NCI-H748 (cell line): ENCODE results near the gene EFHC2.
"Not testable (repeated sequence)": the region's sequence is repeated elsewhere in the genome, so short reads cannot be mapped to it uniquely, and the experiment has no call there.

Experiments used
- DNase-seq: peaks from one replicate; lab custom pipeline; 2025; ENCODE audit not compliant: unreplicated experiment; lab: John Stamatoyannopoulos, UW

Gene EFHC2

DNA sequence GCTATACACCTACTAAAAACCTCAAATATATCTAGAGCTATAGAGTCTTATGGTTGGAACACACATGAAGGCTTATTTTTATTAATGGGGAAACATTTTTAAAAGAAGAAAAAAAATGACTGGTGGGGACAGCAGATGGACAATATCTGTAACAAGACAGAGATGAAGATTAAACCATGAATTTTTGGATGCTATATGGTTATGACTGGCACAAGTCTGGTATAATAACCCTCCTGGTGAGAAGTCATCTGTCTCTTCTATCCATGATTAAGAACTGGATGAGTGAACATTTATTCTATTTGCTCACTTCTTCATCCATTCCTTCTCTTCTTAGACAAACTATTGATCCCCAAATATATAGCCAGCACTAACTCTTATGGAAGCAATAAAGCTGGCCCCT is 104.4 kb downstream of the EFHC2 start:
- DNase-seq = no peak

DNA sequence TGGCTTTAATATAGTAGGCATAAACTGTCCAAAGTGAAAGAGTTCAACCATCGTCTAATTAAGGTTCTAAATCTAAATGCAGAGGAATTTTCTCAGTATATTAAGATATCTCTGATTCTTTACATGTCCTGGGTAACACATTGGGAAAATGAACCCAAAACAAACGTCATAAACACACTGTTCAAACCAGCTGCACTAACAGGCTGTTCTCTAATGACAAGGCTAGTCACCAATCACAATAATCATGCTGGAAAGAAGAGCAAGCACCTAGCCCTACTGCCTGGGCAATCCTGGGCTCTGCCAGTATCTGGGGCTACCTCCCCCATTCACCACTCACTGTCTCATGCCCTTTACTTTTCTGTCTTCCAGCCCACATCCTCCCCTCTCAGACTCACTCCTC is 107.9 kb downstream of the EFHC2 start:
- no peak for DNase-seq

DNA sequence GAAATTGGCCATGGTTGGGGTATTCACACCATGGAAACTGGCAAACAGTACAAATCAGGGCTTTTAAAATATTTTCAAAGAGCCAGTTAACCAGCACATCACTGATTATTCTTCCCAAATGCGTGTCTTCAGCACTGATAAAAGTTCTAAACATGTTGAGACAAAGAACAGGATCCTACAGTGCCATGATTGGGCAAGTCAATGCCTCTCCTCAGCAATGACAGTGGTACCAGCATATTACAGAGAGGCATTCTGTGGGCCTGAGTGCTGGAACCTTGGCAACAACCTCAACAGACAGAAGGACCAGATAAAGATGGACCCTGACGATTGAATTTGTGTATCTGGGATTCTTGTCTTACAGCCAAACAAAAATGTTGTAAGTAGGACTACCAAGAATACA is 108.9 kb downstream of the EFHC2 start:
- DNase-seq = no peak

DNA sequence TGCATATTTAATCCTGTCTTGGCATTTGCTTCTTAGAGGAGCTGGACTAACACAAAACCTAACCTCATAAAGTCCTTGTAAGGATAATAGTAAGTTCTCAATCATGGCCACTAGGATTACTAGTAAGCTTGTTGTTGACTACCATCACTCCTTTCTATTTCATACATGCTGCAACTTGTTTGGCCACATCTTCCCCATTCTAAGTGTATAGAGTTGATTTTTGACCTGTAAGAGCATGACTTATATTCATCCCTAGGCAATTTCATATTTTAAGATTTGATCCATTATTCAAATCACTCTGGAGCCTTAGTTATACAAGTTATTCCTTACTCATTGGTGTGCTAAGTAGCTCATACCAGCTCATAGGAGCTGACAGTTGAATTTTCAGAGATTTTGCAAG is 109.4 kb downstream of the EFHC2 start:
- DNase-seq = no peak

DNA sequence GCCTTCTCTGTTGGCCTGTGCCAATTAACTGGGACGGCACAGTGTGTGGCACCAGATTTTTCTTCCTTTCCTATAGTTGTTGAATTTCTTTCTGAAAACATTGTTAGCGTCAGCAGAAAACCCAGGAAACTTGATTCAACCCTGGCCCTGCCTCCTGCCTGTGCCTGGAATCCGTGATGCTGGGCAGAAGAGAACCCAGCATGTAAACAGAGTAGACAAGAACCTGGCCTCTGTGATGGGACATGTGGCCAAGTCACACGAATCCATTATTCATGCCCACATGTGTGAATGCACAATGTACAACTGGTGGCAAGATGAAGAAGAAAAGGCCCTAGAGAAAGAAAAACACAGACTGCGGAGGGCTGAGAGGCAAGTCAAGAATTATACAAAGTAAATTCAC is 111.4 kb downstream of the EFHC2 start:
- no peak for DNase-seq

DNA sequence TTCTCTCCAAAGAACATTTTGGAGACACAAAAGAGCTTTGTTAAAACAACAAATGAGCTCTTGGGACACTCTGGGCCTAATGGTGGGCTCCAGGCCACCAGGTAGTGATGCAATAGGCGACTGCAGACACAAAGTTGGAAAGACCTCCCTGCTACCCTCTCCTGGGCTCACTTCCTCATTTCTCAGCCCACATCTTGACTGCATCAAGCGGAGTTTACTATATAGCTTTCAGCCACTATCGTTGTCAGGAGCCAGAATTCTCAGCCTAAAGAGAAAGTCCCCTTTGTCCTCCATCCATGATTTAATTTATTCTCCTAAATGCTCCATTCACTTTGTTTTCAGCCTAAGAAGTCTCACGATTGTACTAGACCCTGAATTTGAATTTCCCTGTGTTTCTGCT is 114.9 kb downstream of the EFHC2 start:
- no peak for DNase-seq

DNA sequence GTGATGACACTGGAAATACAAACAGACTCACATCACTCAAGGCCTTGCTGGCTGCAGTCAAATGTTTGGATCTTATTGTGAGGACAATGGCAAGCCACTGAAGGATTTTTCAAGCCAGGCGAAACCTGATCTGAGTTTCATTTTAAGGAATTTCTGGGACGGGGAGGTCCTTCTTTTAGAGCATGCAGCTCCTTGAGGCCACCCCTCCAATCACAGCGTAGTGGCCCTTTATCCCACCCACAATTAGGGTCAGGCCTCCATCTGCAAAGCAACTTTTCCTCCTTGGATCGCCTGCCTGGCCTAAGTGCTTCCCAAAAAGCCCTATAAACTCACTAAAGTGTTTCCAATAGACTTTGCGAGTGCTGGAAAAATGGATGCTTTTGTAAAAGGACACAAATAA is 115.5 kb downstream of the EFHC2 start:
- DNase-seq = no peak

DNA sequence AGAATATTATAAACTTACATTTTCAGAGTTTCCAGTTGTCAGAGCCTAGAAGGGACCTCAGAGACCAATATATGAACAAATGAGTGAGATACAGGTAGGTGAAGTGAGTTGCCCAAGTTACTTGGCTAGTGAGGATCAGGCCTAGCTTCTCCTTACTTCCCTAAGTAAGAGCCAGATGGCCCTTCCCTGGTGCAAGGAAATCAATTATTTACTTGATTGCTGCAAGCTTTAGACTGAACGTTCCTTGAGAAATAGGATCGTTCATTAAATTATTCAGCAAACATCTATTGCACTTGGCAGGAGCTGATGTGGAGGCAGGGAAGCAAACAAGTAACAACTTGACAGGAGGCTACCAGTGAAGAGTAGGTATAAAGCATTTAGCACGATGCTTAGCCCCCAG is 117.8 kb downstream of the EFHC2 start:
- DNase-seq = no peak

DNA sequence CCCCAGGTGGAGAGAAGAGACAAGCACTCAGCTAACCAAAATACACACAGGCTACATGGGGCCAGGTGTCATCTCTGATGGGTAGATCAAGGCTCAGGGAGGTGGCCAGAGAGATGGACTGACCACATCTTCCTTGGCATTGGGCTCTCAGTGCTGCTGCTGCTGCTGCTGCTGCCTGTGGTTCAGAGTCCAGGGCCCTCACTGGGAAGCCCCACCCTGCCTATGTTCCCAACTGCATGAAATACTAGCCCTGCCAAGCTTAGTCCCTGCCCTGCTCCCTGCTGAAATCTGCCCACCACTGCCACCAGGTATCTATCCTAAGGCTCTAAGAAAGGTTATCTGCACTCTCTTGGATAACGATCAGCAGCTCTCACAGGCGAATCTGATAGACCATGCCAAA is 118.7 kb downstream of the EFHC2 start:
- no peak for DNase-seq

DNA sequence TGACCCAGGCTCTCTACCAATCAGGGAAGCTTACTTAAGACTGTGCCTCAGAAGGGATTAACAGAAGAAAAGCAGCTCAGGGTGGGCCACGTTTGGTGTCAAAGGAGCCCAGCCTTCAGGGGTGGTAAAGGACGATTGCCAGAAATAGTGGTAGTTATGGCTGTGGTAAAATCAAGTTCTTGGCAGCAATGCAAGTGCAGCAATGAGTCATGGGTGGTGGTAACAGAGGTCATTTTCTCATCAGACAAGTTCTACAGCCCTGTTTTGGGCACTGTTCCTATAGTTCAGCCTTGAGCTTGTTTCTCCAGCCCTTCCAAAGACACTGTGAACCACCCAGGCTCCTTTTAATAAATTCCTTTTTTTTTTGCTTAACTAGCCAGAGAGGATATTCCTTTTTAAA is 120.3 kb downstream of the EFHC2 start:
- DNase-seq = no peak

DNA sequence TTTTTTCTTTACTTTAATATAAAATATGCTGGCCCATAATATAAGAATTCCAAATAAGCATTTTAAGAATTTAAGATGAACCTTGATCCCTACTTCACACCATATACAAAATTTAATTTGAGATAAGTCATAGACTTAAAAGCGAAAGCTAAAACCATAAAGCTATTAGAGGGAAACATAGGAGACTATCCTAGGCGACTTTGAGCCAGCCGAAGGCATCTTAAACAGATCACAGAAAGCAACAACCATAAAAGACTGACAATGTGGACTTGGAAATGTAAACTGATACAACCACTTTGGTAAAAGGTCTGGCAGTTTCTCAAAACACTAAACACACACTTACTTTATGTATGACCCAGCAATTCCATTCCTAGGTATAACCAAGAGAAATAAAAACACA is 125.0 kb downstream of the EFHC2 start:
- no peak for DNase-seq

DNA sequence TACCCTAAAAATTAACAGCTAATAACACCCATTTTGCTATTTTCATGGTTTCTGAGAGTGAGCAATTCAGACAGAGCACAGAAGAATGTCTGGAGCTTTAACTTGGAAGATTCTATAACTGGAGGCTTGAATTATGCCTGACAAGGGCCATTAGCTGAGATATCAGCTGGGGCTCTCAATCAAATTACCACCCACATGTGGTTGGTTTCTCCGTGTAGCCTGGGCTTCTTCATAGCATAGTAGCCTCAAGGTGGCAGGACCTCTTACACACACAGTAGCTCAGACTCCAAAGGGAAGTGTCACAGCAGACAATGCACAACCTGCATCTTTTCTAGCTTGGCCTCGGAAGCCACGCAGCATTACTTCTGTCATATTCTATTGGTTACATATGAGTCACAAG is 127.3 kb downstream of the EFHC2 start:
- no peak for DNase-seq

DNA sequence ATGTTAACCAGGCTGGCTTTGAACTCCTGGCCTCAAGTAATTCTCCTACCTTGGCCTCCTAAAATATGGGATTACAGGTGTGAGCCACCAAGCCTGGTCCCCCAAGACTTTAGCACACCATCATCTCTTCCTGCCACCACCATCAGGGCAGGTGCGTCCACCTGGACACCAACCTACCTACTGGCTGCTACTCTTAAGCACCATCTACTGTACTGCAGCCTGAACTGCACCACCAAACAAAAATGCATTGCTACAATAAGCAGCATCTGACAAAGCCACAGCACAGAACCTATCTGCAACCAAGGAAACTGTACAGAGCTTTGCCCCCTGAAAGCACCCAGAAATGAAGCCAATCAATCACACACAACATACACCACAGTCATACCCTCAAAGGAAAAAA is 139.7 kb downstream of the EFHC2 start:
- DNase-seq = peak; percentile 6

DNA sequence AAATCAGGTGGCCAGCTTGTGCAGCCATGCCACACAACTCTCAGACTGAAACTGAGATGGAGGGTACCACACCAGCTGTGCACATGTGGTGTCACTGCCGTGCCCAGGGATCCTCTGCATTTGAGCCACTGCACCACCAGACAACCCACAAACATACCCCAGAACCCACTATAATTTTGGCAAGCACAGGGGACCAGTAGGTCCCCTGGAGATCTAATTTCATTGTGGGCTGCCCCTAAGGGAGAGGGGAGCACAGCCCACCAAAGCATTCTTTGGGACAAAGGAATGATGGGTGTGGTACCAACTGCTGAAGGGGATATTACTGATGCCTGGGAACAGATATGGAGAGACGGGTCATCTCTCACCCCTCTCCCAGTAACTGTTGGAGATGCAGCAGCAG is 140.9 kb downstream of the EFHC2 start:
- no peak for DNase-seq

DNA sequence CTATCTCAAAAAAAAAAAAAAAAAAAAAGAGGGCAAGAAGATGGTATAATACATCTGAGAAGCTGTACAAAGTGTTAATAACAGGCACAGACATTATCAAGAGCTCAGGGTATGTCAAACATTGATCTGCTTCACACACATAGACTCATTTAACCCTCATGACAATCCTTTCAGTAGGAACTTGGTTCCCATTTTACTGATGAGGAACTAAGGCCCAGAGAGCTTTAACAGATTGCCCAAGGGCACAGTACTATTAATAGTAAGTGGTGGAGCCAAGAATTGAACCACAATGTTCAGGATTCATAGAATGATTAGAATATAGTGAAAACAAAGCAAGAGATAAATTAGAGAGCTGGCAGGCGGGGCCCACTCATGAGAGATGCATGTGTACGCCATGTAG is 154.4 kb downstream of the EFHC2 start:
- no peak for DNase-seq

DNA sequence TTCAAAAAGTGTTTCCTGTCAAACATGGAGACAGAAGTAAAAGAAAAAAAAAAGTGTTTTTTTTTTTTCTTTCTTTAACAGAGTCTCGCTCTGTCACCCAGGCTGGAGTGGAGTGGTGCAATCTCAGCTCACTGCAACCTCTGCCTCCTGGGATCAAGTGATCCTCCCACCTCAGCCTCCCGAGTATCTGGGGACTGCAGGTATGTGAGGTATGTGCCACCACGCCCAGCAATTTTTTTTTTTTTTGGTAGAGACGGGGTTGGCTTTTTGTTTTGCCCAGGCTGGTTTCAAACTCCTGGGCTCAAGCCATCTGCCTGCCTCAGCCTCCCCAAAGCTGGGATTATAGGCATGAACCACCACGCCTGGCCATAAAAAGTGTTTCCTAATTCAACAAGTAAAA is 155.6 kb downstream of the EFHC2 start:
- DNase-seq = not testable (repeated sequence)

DNA sequence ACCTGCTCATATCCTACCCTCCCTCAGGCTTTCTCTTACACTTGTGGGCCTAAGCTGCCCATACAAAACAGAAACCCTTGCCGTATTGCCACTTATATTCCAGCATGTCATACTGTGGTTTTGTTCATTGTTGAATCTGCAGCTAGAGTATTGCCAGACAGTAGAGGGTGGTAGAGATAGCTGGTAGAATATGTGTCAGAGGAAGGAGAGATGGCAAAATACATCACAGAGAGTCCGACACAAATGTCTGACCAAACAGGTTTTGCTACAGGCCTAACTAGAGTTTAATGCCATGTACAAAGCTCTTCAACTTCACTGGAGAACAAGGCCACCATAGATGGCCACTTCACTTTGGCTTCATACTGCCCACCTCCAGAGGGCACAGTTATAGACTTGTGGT is 160.1 kb downstream of the EFHC2 start:
- DNase-seq = peak; percentile 13

DNA sequence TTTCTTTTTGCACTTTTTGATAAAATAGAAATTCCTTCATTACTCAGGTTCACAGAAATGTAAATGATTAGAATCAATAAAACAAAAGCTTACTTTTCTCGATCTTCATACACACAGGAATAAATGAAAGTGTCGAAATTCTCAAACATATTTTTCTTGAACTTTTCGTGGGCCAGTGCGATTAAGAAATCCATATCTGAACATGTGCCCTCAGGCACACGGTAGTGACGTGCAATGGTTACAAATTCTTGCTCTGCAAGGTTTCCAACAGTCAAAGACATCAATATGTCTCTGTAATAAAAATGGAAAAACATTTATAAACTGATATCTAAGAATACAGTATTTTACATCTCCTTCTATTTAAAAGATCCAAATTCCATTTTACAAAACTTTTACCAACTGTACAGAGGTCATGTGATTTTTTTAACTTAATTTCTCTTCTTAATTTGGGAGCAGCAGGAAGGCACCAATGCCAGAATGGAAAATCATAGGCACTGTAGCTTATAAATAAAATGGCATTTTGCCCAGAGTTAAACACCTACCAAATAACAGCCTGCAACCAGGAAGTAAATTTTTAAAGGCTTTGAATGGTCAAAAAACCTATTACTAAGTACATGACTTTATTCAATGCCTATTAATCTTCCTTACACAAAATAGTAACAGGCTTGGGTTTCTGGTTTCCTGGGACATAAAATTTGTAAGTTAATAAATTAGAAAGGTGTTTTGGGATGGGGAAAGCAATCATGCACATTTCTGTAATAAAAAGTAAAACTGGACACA is 165.0 kb downstream of the EFHC2 start:
- peak; percentile 6 for DNase-seq

DNA sequence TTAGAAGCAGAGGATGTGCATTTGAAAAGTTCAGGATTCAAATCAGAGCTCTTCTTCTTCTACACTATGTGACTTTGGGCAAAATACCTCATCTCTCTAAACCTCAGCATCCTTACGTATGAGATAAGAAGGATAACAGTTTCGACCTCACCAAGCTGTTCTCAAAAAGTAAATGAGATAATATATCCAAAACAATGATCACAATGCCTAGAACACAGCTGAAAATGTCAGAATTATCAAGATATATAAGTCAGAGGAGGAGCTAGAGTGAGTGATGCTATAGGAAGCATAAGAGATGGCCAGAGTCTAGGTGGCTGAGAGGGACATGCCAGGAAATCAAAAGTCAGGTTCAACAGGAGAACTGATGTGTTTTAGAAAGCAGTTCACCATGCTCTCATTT is 168.0 kb downstream of the EFHC2 start:
- DNase-seq = no peak

DNA sequence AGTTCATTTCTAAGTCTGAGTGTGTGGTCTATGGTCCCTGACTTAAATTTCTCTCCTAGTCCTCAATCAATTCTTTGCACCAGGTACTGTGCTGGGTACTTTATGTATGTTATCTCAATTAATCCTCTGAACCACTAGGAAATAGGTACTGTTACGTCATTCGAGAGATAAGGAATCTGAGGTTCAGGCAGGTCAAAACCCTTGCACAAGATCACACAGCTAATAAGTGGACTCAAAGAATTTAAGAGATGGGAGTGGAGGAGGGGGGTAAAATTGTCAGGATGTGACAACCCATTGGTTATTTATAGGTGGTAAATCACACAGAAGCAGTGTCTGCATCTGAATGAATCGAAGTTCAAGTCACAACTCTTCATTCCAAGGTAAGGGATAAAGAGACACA is 169.4 kb downstream of the EFHC2 start:
- DNase-seq = no peak

DNA sequence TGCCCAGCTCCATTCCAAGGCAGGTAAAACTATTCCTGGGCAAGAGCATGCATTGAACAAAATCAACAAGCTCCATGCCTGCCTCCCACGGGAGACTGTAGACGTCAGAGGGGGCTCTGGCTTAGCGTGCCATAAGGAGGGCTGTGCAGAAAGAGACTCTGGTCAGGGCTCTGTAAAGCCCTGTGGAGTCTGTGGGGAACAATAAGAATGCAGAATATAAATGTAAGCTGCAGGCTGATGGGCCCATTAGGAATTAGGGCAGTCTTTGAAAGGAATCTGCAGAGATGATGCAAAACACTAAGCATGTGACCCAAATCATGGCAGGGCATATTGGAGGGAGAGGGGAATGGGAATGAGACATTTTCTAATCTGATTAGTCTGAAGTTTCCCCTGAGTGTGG is 170.3 kb downstream of the EFHC2 start:
- DNase-seq = no peak

DNA sequence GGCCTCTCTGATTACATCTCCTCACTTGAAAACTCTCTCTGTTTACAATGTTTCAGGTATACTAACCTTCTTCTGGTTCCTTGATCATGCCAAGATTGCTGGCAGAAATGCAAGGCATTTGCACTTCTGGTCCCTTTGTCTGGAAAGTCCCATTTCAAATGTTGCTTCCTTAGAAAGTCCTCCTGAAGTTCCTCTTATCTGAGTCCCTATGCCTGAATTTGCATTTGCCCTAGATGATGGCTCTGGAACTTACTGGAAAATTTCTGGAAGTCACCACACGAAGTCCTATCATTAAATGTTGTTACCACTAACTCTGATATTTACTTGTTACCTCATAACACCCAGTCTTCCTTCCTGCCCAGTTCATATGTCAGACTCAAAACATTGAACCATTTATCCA is 176.4 kb downstream of the EFHC2 start:
- DNase-seq = no peak

DNA sequence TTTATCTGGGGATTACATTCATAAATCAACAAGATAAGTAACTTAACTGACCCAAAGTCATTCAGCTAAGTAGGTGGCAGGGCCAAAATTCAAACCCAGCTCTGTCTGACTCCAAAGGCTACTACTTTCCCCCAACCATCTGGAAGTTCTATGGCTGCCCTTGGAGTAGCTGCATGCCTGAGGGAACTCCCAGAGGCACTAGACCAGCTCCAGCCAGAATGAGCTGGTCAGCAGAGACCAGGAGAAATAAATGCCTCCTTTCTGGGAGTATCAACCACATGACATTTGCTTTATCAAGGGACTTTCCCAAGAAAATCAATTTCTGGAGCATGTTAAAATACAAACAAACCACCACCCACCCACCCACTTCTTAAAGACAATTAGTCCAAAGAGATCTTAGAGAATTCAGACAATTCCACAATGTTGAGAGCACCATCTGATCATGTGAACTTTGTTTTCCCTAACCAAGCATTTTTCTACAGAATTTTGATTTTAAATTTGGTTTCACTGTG is 180.5 kb downstream of the EFHC2 start:
- no peak for DNase-seq
